Measurements from ENCODE around the gene GPI.

DNA sequence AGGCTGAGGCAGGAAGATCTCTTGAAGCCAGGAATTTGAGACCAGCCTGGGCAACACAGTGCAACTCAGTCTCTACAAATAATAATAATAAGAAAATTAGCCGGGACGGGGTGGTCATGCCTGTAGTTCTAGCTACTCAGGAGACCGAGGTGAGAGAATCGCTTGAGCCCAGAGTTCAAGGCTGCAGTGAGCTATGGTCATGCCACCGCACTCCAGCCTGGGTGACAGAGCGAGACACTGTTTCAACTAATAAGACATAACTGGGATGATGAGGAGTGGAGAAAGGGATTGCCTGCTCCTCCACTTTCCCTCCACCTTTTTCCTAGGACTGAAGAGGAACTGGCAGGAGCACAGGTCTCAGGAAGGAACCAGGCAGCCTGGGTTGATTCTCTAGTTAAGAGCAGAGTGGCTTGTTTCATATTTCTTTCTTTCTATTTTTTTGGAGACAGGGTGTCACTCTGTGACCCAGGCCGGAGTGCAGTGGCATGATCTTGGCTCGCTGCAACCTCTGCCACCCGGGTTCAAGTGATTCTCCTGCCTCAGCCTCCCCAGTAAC lies 4.6 kb upstream of the GPI start:
- TF ChIP-seq, protein P1, sequence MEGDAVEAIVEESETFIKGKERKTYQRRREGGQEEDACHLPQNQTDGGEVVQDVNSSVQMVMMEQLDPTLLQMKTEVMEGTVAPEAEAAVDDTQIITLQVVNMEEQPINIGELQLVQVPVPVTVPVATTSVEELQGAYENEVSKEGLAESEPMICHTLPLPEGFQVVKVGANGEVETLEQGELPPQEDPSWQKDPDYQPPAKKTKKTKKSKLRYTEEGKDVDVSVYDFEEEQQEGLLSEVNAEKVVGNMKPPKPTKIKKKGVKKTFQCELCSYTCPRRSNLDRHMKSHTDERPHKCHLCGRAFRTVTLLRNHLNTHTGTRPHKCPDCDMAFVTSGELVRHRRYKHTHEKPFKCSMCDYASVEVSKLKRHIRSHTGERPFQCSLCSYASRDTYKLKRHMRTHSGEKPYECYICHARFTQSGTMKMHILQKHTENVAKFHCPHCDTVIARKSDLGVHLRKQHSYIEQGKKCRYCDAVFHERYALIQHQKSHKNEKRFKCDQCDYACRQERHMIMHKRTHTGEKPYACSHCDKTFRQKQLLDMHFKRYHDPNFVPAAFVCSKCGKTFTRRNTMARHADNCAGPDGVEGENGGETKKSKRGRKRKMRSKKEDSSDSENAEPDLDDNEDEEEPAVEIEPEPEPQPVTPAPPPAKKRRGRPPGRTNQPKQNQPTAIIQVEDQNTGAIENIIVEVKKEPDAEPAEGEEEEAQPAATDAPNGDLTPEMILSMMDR (IDR thresholded peaks at IDR 0.05 in 8 of 11, conservative IDR thresholded peaks at IDR 0.05 in 3 of 11), result no peak
- TF ChIP-seq POLR2A (IDR thresholded peaks at IDR 0.05), result no peak
